Measurements from ENCODE around the gene EBI3. TPM values are rescaled to one million over a fixed set of nuclear protein-coding genes. Genes with fewer than 3 reads are reported as not detected.

Gene EBI3
- total and polyA plus RNA-seq, 4 experiments from 2014 or later: 0.26 TPM; not detected in 3

GRCh38 chr19:4200940-4201542, 28.3 kb upstream of the EBI3 start:
- Histone ChIP-seq H3K4me1 (ENCODE audit: insufficient read depth, low read length) (no peaks in the 10 kb centered on the region), H3K9me3 (ENCODE audit: control insufficient read depth in 1 of 2, low read length in 2 of 2) (no peaks in the 10 kb centered on the region), H3K27ac (ENCODE audit: low read depth, low read length) (no peak overlapping the region), H3K36me3 (ENCODE audit: insufficient read depth, low read length) (no peaks in the 10 kb centered on the region), H3K27me3 (ENCODE audit: insufficient read depth, low read length) (peaks cover 18% of the 10 kb centered on the region), H3K4me3 (ENCODE audit: low read length in 2 of 2) (no peak overlapping the region)
- Mint-ChIP-seq H3K9me3 (peaks cover 0 to 16% (median 2%) of the 10 kb centered on the region in 8 donors), H3K27ac (no peak overlapping the region), H3K4me3 (no peak overlapping the region), H3K36me3 (peaks cover 0 to 9% of the 10 kb centered on the region in 2 donors), H3K27me3 (peaks cover 12 to 28% of the 10 kb centered on the region in 2 donors), H3K4me1 (peaks cover 12 to 16% (median 13%) of the 10 kb centered on the region in 4 donors)
- ChIA-PET POLR2A (ENCODE audit: partially characterized antibody) (interaction anchor here (0.6 to 1.2 kb wide), 2 partner anchors 20 to 216 kb away, joined by 3 to 4 read pairs; partner anchors contain the start of gene EEF2), CTCF (ENCODE audit: partially characterized antibody) (interaction anchor here (0.9 to 3.4 kb wide), 7 partner anchors 8 to 216 kb away, joined by 3 to 16 read pairs (median 4); partner anchors contain the start of gene EEF2)
- intact Hi-C loops (cut with micrococcal nuclease): loop anchor here (10.0 kb wide), 1 partner anchor 346 kb away; no protein-coding TSS in a partner anchor
- no peak for DNase-seq

- intact Hi-C loops (cut with micrococcal nuclease): loop anchor here (10.0 kb wide), 1 partner anchor 347 kb away; no protein-coding TSS in a partner anchor
- CTCF ChIA-PET (ENCODE audit: partially characterized antibody): interaction anchor here (0.8 to 3.4 kb wide), 8 partner anchors 10 to 380 kb away, joined by 3 to 16 read pairs (median 4); partner anchors contain the start of gene EEF2
- no peak overlapping the region for H3K27ac Mint-ChIP-seq
- Histone ChIP-seq H3K4me3 (ENCODE audit: low read length in 2 of 2) (no peak overlapping the region), H3K36me3 (ENCODE audit: insufficient read depth, low read length) (no peaks in the 10 kb centered on the region), H3K4me1 (ENCODE audit: insufficient read depth, low read length) (no peaks in the 10 kb centered on the region), H3K27ac (ENCODE audit: low read depth, low read length) (no peak overlapping the region), H3K9me3 (ENCODE audit: control insufficient read depth in 1 of 2, low read length in 2 of 2) (no peaks in the 10 kb centered on the region), H3K27me3 (ENCODE audit: insufficient read depth, low read length) (peaks cover 16% of the 10 kb centered on the region)
- peaks cover 0 to 9% of the 10 kb centered on the region in 2 donors for H3K36me3 Mint-ChIP-seq
- peaks cover 12 to 16% (median 13%) of the 10 kb centered on the region in 4 donors for H3K4me1 Mint-ChIP-seq
- H3K9me3 Mint-ChIP-seq: peaks cover 0 to 15% (median 2%) of the 10 kb centered on the region in 8 donors
- no peak for DNase-seq
- no peak overlapping the region for H3K4me3 Mint-ChIP-seq
- POLR2A ChIA-PET (ENCODE audit: partially characterized antibody): interaction anchor here (0.6 kb wide), 1 partner anchor 20 kb away, joined by 4 read pairs; no protein-coding TSS in a partner anchor
- peaks cover 12 to 25% of the 10 kb centered on the region in 2 donors for H3K27me3 Mint-ChIP-seq
Observed at GRCh38 chr19:4201798-4202197, 27.5 kb upstream of the EBI3 start.

- Mint-ChIP-seq H3K4me3 (no peak overlapping the region), H3K27me3 (peaks cover 0 to 5% of the 10 kb centered on the region in 2 donors), H3K9me3 (peaks cover 0 to 3% (median 0%) of the 10 kb centered on the region in 8 donors), H3K36me3 (no peaks in the 10 kb centered on the region), H3K4me1 (peaks cover 0 to 5% (median 3%) of the 10 kb centered on the region in 4 donors), H3K27ac (no peak overlapping the region)
- Histone ChIP-seq H3K36me3 (ENCODE audit: insufficient read depth, low read length) (no peaks in the 10 kb centered on the region), H3K27ac (ENCODE audit: low read depth, low read length) (no peak overlapping the region), H3K4me1 (ENCODE audit: insufficient read depth, low read length) (no peaks in the 10 kb centered on the region), H3K27me3 (ENCODE audit: insufficient read depth, low read length) (no peaks in the 10 kb centered on the region), H3K4me3 (ENCODE audit: low read length in 2 of 2) (no peak overlapping the region), H3K9me3 (ENCODE audit: control insufficient read depth in 1 of 2, low read length in 2 of 2) (no peaks in the 10 kb centered on the region)
- intact Hi-C loops (cut with micrococcal nuclease): loop anchor here (10.0 kb wide), 1 partner anchor 352 kb away; no protein-coding TSS in a partner anchor
- ChIA-PET POLR2A (ENCODE audit: partially characterized antibody) (no interaction called here), CTCF (ENCODE audit: partially characterized antibody) (interaction anchor here (0.8 to 0.9 kb wide), 2 partner anchors 219 to 221 kb away, joined by 4 to 5 read pairs; partner anchors contain the start of gene EEF2)
- no peak for DNase-seq
Observed at GRCh38 chr19:4206818-4207484, 22.4 kb upstream of the EBI3 start.

GRCh38 chr19:4208385-4209094, 20.8 kb upstream of the EBI3 start:
- Mint-ChIP-seq H3K27ac (no peak overlapping the region), H3K36me3 (no peaks in the 10 kb centered on the region), H3K27me3 (peaks cover 0 to 5% of the 10 kb centered on the region in 2 donors), H3K9me3 (peaks cover 0 to 2% (median 0%) of the 10 kb centered on the region in 8 donors), H3K4me1 (peaks cover 3 to 5% (median 3%) of the 10 kb centered on the region in 4 donors), H3K4me3 (no peak overlapping the region)
- no peak for DNase-seq
- Histone ChIP-seq H3K4me3 (ENCODE audit: low read length in 2 of 2) (no peak overlapping the region), H3K27me3 (ENCODE audit: insufficient read depth, low read length) (no peaks in the 10 kb centered on the region), H3K4me1 (ENCODE audit: insufficient read depth, low read length) (no peaks in the 10 kb centered on the region), H3K36me3 (ENCODE audit: insufficient read depth, low read length) (no peaks in the 10 kb centered on the region), H3K9me3 (ENCODE audit: control insufficient read depth in 1 of 2, low read length in 2 of 2) (no peaks in the 10 kb centered on the region), H3K27ac (ENCODE audit: low read depth, low read length) (no peak overlapping the region)
- ChIA-PET CTCF (ENCODE audit: partially characterized antibody) (interaction anchor here (1.3 kb wide), 2 partner anchors 8 to 23 kb away, joined by 4 read pairs; no protein-coding TSS in a partner anchor), POLR2A (ENCODE audit: partially characterized antibody) (no interaction called here)
- intact Hi-C loops (cut with micrococcal nuclease): loop anchor here (10.0 kb wide), 1 partner anchor 354 kb away; no protein-coding TSS in a partner anchor

GRCh38 chr19:4210166-4210731, 19.1 kb upstream of the EBI3 start:
- H3K27me3 ChIP-seq (ENCODE audit: insufficient read depth, low read length): no peaks in the 10 kb centered on the region
- DNase-seq: no peak
- no peak overlapping the region for H3K27ac ChIP-seq (ENCODE audit: low read depth, low read length)
- Mint-ChIP-seq H3K27ac (no peak overlapping the region), H3K9me3 (peaks cover 0 to 1% (median 0%) of the 10 kb centered on the region in 8 donors), H3K4me3 (no peak overlapping the region), H3K4me1 (peaks cover 10 to 18% (median 11%) of the 10 kb centered on the region in 4 donors), H3K36me3 (no peaks in the 10 kb centered on the region), H3K27me3 (peaks cover 0 to 3% of the 10 kb centered on the region in 2 donors)
- ChIA-PET CTCF (ENCODE audit: partially characterized antibody) (no interaction called here), POLR2A (ENCODE audit: partially characterized antibody) (no interaction called here)
- intact Hi-C loops (cut with micrococcal nuclease): no loop called here
- H3K9me3 ChIP-seq (ENCODE audit: control insufficient read depth in 1 of 2, low read length in 2 of 2): no peaks in the 10 kb centered on the region
- peaks cover 9% of the 10 kb centered on the region for H3K4me1 ChIP-seq (ENCODE audit: insufficient read depth, low read length)
- no peaks in the 10 kb centered on the region for H3K36me3 ChIP-seq (ENCODE audit: insufficient read depth, low read length)
- H3K4me3 ChIP-seq (ENCODE audit: low read length in 2 of 2): no peak overlapping the region

GRCh38 chr19:4213116-4213515, 16.2 kb upstream of the EBI3 start:
- H3K9me3 Mint-ChIP-seq: peaks cover 0 to 3% (median 0%) of the 10 kb centered on the region in 8 donors
- H3K4me3 Mint-ChIP-seq: no peak overlapping the region
- H3K36me3 ChIP-seq (ENCODE audit: insufficient read depth, low read length): no peaks in the 10 kb centered on the region
- no peak for DNase-seq
- peaks cover 10 to 18% (median 11%) of the 10 kb centered on the region in 4 donors for H3K4me1 Mint-ChIP-seq
- no peak overlapping the region for H3K27ac Mint-ChIP-seq
- CTCF ChIA-PET (ENCODE audit: partially characterized antibody): no interaction called here
- no peaks in the 10 kb centered on the region for H3K9me3 ChIP-seq (ENCODE audit: control insufficient read depth in 1 of 2, low read length in 2 of 2)
- H3K27me3 Mint-ChIP-seq: no peaks in the 10 kb centered on the region
- peaks cover 9% of the 10 kb centered on the region for H3K4me1 ChIP-seq (ENCODE audit: insufficient read depth, low read length)
- POLR2A ChIA-PET (ENCODE audit: partially characterized antibody): no interaction called here
- no peaks in the 10 kb centered on the region for H3K36me3 Mint-ChIP-seq
- H3K27ac ChIP-seq (ENCODE audit: low read depth, low read length): no peak overlapping the region
- no peaks in the 10 kb centered on the region for H3K27me3 ChIP-seq (ENCODE audit: insufficient read depth, low read length)
- H3K4me3 ChIP-seq (ENCODE audit: low read length in 2 of 2): no peak overlapping the region
- intact Hi-C loops (cut with micrococcal nuclease): no loop called here
